ENCODE data around the gene GOLGA7B.

The GOLGA7B gene

DNA sequence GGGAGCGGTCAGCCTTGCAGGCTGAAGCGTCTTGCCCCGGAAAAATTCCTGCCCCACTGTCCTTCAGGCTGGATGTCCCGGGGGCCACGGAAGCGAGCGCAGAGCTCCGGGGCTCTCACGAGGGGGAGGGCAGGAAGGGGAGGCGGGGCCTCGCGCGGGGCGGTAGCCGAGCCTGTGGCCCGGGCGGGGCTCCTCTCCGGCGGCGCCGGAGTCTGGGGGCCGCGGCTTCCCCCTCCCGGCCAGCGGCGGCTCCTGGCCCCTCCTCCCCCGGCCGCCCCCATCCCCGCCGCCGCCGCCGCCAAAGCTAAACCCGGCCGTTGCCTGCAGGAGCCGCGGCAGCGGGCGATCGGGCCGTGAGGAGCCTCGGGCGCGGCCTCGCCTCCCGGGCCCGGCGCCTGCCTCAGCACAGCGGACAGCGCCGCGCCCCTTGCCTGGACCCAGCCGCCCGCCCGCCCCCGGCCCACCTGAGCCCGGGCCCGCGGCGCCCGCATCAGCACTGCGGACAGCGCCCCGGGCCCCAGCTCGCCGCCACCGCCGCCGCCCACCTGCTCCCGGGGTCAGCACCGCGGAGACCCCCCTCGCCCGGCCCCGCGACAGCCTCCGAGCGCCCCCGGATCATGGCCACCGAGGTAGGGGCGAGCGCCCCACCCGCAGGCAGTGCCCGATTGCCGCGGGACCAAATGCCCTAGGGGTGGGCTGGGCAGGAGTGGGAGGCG lies at the start of gene GOLGA7B:
Gene GOLGA7B (plus strand): TSS at position 157 of the 716 bp plus-strand sequence. CDS start 461 bp downstream, at position 618.
- DNase-seq = peak; percentile 31 to 63

DNA sequence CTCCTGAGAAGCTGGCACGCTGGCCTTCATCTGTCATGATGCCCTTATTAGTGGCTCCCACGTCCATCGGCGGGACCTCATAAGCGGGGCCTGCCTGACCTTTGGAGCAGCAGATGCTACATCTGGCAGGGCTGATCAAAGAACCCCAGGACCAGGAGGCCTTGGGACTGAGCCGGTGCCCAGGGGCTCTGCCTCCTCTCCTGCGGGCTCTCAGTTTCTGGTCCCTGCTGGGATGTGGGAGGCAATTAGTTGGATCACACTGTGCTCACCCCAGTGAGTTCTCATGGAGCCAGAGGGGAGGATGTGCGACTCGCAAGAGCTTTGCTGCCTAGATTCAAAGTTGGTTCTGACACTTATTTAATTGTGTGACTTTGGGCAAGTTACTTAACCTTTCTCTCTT lies 49.2 kb upstream of the GOLGA7B start:
- no peak for DNase-seq

GRCh38 chr10:97801422-97801821 lies 48.2 kb upstream of the GOLGA7B start:
- no peak for DNase-seq

- DNase-seq = no peak
These were observed 44.4 kb upstream of the GOLGA7B start for GRCh38 chr10:97805096-97805884.

DNA sequence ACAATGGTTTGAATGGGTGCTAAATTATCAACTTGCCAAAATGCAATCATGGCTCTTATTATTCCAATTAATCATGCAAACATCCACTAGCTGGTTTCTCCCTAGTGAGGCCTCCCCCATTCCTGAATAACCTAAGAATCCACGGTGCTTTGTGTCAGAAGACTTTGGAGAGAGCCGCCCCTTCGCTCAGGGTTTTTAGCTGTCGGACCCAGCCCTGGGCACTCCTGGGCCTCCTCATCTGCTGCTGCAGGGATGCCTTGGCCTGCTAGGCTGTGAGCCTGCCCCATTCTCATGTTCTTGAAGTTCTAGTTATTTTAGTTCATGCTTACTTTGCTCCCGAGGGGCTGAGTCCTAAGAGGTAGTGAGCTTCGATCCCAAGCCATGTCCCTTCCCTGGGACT lies 43.7 kb upstream of the GOLGA7B start:
- DNase-seq = no peak

DNA sequence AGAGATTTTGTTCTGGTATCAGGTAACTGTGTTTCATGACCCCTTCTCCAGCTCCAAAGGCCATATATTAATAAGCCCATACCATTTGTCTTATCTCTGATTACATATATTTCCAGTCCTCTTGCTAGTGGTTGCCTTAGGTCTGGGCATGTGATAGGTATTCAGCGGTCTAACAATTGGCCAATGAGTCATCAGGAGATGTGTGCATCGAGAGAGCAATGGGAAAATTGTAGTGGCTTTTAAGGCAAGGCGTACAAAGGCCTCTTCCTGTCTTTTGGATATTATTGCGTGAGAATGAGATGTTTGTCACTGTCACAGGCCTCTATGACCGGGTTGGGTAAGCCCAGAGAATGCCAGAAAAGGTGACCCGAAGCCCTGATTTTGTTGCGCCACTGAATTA lies 39.2 kb upstream of the GOLGA7B start:
- DNase-seq = no peak

- DNase-seq = no peak
These were observed 37.7 kb upstream of the GOLGA7B start for GRCh38 chr10:97811958-97812357.

DNA sequence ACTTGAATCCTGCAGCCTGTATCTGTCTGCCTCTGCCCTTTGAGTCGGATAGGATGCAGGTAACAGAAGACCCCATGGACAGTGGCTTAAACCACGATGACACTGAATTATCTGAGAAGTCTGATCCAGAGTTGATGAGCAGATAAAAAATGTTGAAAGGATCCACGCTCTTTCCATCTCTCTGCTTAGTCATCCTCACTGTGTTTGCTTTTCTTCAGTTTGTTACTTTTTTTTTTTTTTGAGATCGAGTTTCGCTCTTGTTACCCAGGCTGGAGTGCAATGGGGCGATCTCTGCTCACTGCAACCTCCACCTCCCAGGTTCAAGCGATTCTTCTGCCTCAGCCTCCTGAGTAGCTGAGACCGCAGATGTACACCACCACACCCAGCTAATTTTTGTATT lies 36.9 kb upstream of the GOLGA7B start:
- DNase-seq = no peak

DNA sequence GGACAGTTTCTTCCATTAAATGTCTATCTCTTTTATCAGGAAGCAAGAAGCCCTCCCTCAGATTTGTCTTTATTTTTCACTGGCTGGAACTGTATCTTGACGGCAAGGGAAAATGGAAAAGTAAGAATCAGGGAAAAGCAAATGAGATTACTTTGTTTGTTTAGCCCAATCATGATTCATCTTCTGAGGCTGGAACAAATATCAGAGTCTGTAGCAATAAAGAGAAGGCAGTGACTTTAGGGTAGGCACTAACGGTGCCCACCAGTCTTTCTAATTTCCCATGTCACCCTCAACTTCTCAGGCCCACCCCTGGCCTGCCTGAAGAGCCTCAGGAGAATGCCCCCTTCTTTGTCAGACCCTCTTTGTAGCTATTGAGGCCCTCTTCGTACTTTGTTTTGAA lies 36.3 kb upstream of the GOLGA7B start:
- DNase-seq = no peak

DNA sequence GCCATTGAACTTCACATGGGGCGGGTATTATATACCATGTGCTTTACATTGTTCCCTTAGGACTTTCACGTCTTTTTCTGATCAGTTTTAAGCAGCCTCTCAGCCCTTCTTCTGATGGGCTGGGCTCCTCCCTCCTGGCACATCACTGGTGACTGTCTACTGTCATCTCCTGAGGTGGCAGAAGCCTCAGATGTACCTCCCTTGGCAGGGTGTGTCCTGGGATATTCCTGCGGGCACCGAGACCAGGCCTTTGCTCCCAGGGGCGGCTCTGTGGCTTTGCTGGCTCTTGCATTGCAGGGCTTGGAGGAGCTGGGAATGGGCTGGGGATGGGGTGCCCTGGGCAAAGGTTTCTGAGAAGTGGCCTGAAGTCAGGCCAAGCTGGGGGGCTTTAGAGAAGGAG lies 34.6 kb upstream of the GOLGA7B start:
- DNase-seq = no peak

- no peak for DNase-seq
These were observed 33.0 kb upstream of the GOLGA7B start for GRCh38 chr10:97816609-97817008.

DNA sequence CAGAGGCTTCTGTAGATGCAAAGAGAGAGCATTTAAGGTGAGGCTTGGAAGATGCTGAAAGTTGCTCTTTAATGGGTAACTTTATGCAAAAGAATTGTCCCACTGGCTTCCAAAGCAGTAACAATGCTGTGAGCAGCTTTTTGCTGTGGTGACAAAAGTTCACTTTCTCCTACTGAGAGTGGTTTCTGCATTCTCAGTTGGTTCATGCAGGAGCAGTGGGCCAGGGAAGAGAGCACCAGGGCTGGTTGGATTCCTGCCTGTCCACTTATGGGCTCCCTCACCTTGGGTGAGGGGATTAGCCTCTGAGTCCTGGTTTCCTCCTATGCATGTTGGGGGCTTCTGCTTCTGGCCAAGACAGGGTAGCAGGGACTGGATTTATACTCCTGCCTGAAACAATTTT lies 31.1 kb upstream of the GOLGA7B start:
- DNase-seq = no peak

- no peak for DNase-seq
These were observed 29.4 kb upstream of the GOLGA7B start for GRCh38 chr10:97820096-97820704.

- no peak for DNase-seq
These were observed 28.2 kb upstream of the GOLGA7B start for GRCh38 chr10:97821308-97822038.

DNA sequence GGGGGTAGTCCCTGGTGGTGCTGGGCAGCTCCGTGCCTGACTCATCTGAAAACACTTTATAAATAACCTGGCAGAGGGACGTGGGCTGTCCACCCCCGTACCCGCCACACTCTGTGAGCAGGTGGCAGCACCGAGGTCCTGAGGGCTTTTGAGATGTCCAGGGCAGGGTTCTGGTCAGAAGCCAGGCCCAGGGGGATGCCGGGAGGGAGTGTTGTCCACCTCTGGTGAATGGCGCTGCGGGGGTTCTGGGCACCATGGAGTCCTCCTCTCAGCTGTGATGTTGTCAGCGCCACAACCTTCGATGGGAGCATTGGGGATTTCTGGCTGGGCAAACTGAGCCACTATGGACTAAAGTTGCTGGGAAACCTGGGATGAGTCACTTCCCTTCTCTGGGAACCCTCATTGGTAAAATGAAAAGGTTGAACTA lies 27.4 kb upstream of the GOLGA7B start:
- no peak for DNase-seq

DNA sequence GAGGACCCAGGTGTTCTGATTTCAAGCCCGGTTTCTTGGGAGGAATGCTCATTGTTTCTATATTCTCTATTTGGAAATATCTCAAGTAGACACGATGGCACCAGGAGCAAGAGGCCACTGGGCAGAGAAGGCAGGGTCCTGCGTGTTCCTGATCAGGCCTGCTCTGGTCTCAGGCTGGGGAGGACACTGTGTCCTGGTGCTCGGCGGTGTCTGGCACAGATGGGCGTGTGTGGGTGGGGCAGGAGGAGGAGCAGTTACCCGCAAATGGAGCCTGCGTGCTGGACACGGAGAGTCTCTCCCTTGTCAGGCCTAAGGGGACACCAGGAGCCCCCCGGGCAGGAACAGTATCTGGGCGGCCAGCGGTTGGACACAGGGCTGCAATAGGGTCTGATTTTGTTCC lies 25.9 kb upstream of the GOLGA7B start:
- no peak for DNase-seq

DNA sequence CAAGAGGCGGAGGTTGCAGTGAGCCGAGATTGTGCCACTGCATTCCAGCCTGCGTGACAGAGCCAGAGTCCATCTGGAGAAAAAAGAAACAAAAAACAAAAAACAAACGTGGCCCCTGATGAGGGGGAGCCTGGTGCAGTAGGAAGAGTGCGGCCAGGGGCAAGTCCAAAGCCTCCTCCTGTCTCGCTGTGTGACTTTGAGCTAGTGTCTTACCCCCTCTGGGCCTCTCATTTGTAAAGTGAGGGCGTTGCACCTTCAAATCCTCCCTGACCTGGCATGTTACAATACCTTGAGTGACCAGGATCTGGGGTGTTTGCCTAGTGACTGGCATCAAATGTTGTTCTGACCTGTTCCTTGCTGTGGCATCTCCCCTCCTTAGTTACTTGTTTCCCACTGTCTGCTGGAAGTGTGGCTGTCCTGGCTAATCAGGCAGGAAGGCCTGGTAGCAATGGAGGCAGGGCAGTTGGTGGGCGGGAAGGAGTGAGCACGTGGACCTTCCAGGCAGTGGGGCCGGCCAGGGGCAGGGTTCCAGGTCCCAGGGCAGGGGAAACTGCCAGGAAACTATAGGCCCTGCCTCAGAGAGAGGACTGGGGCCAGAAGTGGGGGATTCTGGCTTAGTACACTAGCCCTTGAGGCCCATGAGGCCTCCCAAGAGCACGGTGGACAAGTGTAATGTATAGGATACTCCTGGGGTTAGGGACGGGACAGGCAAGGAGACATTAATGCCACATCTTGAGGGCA lies 24.5 kb upstream of the GOLGA7B start:
- no peak for DNase-seq

- no peak for DNase-seq
These were observed 22.8 kb upstream of the GOLGA7B start for GRCh38 chr10:97826892-97827291.

DNA sequence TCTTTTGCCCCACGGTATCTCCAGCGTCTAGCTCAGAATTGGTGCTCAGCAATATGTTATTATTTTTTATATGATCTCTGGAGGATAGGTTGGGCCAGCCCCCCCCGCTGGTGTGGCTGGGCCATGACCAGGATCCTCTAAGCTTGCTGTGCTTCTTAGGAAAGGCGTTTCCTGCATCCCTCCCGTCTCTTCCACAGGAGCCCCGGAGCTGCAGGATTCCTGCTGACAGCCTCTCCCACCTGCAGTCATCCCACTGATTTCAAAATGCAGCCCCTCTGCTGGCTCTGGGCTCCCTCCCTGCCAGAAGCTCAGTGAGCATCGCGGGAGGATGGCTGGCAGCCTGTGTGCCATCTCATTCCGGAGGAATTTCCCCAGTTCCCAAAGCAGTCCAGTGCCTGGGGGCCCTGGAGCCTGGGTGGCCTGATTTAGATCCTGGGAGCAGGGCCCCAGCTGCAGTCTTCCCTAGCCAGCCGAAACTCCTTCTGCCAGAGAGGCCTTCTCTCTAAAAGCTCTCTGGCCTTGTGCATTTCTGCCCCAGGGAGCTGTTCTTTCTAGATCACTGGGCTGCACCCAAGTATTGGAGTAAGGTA lies 21.8 kb upstream of the GOLGA7B start:
- DNase-seq = no peak

DNA sequence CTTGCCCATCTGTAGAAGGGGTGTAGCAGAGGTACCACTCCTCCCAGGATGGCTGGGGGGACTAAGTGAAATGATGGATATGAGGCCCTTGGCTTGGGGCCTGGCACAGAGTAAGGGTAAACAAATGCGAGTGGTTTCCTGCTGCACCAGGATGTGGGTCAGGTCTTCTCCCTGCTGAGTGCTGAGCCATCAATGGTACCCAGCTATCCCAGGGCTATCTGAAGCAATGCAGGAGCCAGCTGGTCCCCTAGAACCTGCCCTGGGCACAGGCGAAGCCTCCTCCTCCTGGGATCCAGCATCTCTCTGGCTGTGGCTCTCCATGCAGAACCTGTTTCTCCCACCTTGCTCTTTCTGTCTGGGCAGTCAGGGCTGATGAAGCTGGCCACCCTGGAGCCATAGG lies 20.9 kb upstream of the GOLGA7B start:
- no peak for DNase-seq

DNA sequence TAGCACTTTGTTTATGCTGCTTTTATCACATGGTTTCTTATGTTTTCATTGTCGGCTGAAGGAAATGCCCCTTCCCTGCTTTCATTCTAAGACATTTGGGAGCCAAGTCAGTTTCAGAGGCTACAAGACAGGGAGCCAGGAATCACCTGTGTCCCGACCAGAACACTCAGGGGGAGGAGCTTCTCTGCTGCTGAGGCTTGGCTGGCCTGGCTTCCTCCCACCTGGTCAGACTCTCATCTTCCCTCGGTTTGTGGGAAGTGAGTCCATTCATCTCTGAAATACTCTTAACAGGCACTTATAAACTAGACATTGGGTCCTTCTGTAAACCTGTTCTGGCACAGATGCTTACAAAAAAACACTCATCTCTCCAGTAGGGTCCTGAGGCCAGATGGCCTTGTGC lies 19.6 kb upstream of the GOLGA7B start:
- no peak for DNase-seq

GRCh38 chr10:97831259-97831658 lies 18.4 kb upstream of the GOLGA7B start:
- DNase-seq = no peak

All from CD4-positive, alpha-beta T cell treated with Interleukin-4 for 1 hour (primary cell).